NCI-H1092 (cell line): Measurements from ENCODE around the gene REPS2.

Experiments used
- DNase-seq: peaks from one replicate; lab custom pipeline; 2025; lab: John Stamatoyannopoulos, UW

Gene REPS2

GRCh38 chrX:17005712-17006368 lies 59.4 kb downstream of the REPS2 start:
- no peak for DNase-seq

DNA sequence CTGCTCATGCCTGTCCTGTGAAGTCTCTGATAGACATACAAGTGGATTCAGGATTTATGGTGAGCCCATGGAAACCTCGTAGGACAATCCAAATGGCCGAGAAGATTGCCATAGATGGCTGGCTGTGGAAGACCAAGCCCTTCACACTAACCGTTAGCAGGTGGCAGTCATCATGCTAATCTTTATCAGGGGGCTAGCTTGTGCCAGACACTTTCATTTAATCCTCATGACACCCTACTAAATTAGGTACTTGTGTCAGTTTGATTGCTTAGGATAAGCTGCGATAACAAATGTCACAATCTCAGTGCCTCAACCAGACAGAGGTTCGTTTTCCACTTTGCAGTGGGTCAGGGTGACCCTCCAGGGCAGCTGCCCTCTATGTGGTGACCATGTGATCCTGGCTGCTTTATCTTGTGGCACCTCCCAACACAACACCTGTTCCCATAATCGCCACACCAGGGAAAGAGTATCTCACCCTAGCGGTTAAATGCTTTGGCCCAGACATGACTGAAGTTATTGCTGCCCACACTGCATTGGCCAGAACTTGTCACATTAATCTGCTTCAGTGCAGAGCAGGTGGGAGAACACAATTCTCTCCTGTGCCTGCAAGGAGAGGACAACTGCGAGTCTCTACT lies 60.8 kb downstream of the REPS2 start:
- no peak for DNase-seq

- DNase-seq, result no peak
These were observed 63.6 kb downstream of the REPS2 start for GRCh38 chrX:17009856-17010625.

GRCh38 chrX:17012465-17012864 lies 66.0 kb downstream of the REPS2 start:
- no peak for DNase-seq

- no peak for DNase-seq
These were observed 67.8 kb downstream of the REPS2 start for GRCh38 chrX:17014216-17014615.

GRCh38 chrX:17017134-17017533 lies 70.7 kb downstream of the REPS2 start:
- no peak for DNase-seq

- no peak for DNase-seq
These were observed 73.9 kb downstream of the REPS2 start for GRCh38 chrX:17020356-17020755.

DNA sequence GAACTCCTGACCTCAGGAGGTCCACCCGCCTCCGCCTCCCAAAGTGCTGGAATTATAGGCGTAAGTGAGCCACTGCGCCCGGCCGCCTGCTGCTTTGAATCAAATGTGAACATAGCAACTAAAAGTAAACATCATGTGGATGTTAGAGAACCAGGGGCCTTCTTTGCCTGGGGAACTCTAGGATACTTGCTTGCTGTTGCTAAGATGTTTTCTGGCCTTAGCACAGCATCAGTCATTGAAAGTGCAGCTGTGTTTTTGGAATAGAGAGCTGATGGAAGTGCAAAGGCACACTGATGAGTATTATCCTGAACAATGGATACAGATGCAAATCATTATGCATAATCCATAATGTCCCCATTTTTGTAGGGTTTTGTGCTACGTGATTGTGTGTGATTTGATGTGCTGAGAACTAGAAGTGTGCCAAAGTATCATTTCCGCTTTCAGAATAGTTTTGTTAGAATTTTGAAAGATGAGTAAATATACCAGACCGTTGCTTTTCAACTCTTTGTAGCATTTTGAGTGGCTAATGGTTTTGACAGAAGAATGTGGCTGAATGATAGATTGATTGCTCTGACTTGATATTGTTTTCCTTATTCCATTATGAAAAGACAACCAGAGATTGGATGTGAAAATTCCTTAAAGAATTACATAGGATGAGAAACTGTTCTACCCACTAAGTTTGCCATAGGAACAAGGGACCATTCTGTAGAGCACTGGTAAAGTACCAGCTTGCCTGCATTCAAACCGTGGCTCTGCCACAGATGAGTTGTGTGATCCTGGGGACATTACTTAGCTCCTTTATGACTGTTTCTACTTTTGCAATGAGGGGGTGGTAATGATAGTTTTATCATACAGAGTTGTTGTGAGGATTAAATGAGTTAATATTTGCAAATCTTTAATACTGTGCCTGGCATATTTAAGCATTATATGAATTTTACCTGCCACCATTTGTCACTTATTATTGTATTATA lies 74.7 kb downstream of the REPS2 start:
- DNase-seq, result no peak

DNA sequence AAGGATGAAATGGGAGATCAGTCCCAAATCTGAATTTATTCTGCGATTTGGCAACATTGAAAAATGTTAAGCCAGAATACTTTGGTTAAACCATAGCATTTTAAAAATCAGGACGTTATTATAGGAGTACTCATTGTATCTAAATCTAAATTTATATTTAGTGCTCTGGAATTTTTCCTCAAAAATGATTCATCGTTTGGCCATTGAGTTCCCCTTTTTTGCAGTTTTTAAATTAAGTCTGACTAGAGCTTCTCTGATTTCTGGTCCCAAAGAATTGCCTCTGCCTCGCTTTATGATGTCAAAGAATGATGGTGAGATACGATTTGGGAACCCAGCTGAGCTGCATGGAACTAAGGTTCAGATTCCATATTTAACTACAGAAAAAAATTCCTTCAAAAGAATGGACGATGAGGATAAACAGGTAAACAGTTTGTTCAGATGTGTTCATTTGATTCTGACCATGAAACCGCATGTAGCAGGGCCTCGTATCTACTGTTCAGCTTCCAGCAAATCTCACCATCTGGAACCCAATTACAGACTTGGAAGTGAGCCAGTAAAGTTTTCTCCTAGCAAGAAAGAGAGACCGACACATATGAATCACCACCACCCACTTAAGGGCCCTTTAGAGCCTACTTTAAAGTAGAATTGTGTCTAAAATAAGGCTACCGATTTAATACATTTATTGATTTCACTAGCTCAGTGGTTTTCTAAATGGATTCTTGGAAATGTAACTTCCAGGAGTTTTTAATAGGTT lies 75.6 kb downstream of the REPS2 start:
- DNase-seq, result no peak

DNA sequence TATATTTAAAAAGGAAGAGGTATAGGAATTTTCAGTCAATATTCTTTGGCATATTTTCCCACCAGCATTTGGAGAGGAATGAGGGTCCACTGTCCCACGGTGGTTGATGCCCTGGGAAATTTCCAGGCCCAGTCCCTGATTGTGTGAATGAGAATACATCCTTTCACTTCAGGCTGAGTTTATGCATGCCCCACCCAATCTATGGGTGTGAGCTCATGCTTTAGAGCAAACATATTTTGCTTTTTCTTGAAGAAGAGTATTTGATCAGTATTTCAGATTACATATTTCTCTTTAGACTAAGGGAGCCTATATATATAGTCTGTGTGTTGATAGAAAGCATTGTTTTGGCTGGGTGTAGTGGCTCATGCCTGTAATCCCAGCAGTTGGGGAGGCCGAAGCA lies 77.2 kb downstream of the REPS2 start:
- DNase-seq, result no peak

GRCh38 chrX:17024886-17025285 lies 78.4 kb downstream of the REPS2 start:
- no peak for DNase-seq

DNA sequence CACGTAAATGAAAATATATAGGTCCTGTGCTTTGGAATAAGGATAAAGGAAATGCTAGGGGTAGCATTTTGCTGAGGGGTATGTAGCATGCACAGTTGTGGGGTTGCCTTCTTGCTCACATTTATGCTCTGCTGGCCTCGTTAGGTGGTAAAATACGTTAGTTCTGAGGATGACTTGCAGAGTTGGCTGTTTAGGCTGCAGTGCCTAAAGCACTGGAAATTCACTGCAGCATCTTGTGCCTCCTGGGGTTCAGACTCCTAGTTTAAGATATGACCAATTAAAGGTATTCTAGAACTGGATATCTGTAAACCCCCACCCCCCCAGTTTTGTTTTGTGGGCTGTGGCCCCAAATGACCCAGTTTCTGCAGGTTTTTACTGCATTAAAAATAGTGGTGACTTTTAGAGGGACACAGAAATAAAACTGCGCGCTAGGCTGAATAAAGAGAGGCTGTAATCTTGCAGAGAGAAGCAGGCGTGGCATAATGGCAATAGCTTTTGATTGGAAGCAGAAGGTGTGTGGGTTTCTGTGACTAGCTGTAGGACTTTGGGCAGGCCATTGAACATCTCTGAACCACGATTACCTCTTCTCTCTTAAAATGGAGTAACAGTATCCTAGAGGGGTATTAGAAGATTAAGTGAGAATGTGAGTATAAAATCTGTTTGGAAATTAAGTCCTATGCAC lies 79.3 kb downstream of the REPS2 start:
- no peak for DNase-seq

DNA sequence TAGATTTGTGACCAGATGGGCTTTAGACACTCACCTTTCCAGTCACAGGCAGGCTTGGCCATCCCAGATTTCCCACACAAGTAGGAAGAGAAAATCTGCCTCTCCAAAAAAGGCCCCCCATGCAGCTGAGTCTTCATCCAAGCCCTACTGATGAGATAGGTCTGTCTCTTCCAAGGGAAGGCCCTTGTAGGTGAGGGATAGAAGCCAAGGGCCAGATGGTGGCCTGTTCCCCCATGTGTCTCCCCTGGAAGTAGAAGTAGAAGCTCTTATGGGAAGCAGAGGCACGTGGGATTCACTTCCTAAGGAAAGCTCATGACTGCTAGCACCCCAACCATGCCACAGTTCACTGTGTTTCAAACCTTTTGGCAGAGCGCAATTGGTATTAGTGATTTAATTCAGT lies 81.5 kb downstream of the REPS2 start:
- no peak for DNase-seq

DNA sequence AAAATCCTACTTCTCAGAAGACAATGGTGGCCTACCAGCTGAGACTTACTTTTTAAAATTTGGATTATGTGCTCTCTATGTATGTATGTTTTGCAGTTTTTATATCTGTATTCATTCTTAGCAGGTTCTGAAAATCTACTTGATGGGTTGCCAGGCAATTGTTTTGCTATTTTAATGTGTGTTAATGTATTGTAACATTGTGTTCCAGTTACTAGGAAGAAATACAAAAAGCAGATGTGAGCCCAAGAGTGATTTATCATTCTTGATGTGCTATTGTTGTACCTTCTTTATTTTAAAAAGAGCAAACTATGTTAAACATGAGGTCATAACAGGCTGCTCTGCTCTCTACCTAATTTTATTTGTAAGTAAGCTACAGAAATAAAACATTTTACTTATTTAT lies 81.9 kb downstream of the REPS2 start:
- no peak for DNase-seq

GRCh38 chrX:17030092-17030491 lies 83.6 kb downstream of the REPS2 start:
- DNase-seq, result no peak

GRCh38 chrX:17030580-17031270 lies 84.3 kb downstream of the REPS2 start:
- DNase-seq, result no peak

GRCh38 chrX:17031827-17032226 lies 85.4 kb downstream of the REPS2 start:
- DNase-seq, result no peak

DNA sequence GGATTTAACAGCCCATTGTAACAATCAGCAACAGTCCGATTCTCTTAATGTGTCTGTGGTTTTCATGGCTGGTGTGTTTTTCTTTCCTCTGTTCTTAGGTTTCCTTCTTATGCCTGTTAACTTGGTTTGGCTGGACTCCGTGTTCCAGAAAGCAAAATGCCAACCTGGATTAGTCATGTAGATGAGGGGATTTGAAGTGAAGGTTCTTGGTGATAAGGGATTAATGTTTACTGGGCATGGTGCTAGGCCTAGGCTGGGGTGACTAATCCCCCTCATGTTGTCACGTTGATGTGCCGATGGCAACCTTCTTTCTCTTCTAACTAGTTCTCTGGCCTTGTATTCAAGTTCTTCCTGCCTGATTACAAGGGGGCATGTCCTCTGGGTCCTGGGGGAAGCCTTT lies 85.9 kb downstream of the REPS2 start:
- DNase-seq, result no peak

DNA sequence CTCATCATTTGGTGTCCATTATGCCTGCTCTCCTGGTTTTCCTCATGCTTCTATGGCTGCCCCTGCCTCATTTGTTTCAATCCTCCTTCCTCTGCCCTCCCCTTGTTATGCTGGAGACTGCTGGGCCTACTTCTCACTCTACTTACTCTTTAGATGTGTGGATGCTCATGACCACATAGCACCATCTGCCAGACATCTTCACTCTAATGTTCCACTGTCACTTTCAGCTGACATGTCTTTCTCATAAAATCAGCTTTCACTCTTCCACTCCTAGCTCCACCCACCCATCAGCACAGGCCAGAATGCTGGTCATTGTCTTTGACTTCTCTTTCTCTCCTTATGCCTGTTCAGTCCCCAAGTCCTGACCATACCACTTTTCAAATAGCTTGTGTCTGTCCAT lies 86.8 kb downstream of the REPS2 start:
- DNase-seq, result no peak

GRCh38 chrX:17035111-17035510 lies 88.7 kb downstream of the REPS2 start:
- DNase-seq, result no peak
